Brain microvascular endothelial cell (primary cell): ENCODE measurements around the gene SMDT1.

Experiments used
- DNase-seq: peaks from one replicate; pipeline ENCODE4 v3.0.0-alpha.2; 2020
- H3K27ac ChIP-seq: fragments of 250-450 bp; sonication (Bioruptor Pico); 2 replicates; pipeline ENCODE4 v1.5.1; 2020; ENCODE audit warnings: mild to moderate bottlenecking, moderate library complexity
- H3K27me3 ChIP-seq: fragments of 250-450 bp; sonication (Bioruptor Pico); replicated peaks from 2 replicates; pipeline ENCODE4 v1.5.1; 2020; ENCODE audit warnings: mild to moderate bottlenecking
- H3K36me3 ChIP-seq: fragments of 250-450 bp; sonication (Bioruptor Pico); replicated peaks from 2 replicates; pipeline ENCODE4 v1.5.1; 2020; ENCODE audit warnings: mild to moderate bottlenecking
- H3K4me3 ChIP-seq: 2 replicates; pipeline ENCODE4 v1.5.1; 2011; ENCODE audit warnings: low read depth, mild to moderate bottlenecking, control low read depth, low read length, moderate library complexity
- CTCF ChIP-seq: IDR thresholded peaks from 2 replicates; pipeline ENCODE4 v1.5.1; 2011; ENCODE audit warnings: low read depth, mild to moderate bottlenecking, moderate library complexity, low read length, control low read depth, inconsistent platforms; ENCODE audit errors: missing control alignments
- in situ Hi-C: cut with HindIII; loops from 2 replicates; pipeline ENCODE4 v1.10.0; 2017; ENCODE audit warnings: low sequenced_read_pairs, low pct_ligation_motif_present

Gene SMDT1, protein sequence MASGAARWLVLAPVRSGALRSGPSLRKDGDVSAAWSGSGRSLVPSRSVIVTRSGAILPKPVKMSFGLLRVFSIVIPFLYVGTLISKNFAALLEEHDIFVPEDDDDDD

GRCh38 chr22:42079319-42080251 lies at the start of gene SMDT1:
Gene SMDT1 (plus strand): TSS chr22:42079700. CDS start chr22:42079769, 69 bp downstream.
- no peak for TF ChIP-seq CTCF
- H3K36me3 ChIP-seq = peaks cover 10% of the 10 kb centered on the region
- peak within 1 kb of the TSS; percentile 87 for H3K4me3 ChIP-seq
- no peaks in the 10 kb centered on the region for H3K27me3 ChIP-seq
- peak; percentile 97 for DNase-seq
- in situ Hi-C loops = no loop called here
- H3K27ac ChIP-seq = peak within 1 kb of the TSS; percentile 98

DNA sequence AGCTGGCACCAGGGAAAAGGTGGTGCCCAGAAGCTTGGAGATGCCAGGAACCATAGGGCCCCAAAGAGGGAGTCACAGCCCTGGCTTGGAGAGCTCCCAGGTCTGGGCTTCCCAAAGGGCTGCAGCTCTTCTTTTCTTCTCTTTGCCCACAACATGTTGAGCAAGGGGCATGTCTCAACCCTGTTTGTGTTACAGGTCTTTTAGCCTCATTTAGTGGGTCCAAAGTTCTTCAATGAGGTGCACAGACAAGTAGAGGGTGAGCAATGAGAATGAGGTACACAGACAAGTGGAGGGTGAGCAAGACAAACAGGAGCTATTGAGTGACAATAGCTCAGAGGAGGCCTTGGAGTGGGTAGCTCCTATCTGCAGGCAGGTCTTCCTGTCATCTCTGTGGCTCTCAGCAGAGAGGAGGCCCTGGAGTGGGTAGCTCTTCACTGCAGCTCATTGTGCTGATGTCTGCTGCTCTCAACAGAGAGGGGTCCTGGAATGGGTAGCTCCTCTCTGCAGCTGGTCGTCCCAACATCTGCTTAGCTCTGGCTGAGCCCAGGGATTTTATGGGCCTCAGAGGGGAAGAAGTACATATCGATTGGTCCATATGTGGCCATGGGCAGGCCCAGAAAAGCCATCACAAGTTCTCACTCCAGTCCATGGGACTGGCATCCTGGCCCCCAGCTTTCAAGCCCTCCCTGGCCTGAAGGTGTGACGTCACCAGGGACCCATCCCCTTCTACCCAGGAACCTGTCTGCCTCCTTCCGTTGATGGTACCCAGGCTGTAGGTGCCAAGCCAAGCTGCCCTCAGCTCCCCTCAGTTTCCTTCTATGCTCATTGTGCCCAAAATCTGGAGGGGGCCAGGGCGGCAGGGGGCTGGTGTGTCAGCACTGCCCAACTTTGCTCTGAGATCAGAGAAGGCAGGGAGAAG lies 46.0 kb upstream of the SMDT1 start:
- no peak overlapping the region for H3K27ac ChIP-seq
- in situ Hi-C loops = no loop called here
- H3K36me3 ChIP-seq = no peaks in the 10 kb centered on the region
- DNase-seq = no peak
- no peak for TF ChIP-seq CTCF
- H3K4me3 ChIP-seq = no peak overlapping the region
- no peaks in the 10 kb centered on the region for H3K27me3 ChIP-seq

DNA sequence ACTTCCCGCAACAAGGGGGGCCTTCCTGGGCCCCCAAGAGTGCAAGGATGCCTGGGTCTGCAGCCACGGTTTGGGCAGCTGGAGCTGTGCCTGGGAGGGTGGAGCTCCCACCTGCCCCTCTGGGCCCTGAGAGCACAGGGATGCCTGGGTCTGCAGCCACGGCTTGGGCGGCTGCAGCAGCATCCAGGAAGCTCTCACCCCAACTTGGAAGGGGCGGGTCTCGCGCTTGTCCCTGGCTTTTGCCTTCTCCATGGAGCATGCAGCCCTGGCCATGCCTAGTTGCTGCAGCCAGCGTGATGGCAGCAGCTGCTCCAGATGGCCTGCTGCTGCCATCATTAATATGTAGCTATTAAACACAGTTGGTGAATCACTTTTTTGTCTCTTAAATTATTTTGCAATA lies 44.2 kb upstream of the SMDT1 start:
- in situ Hi-C loops = no loop called here
- H3K4me3 ChIP-seq = no peak overlapping the region
- no peak overlapping the region for H3K27ac ChIP-seq
- no peaks in the 10 kb centered on the region for H3K36me3 ChIP-seq
- no peak for DNase-seq
- H3K27me3 ChIP-seq = no peaks in the 10 kb centered on the region
- no peak for TF ChIP-seq CTCF

GRCh38 chr22:42039271-42039670 lies 40.2 kb upstream of the SMDT1 start:
- no peaks in the 10 kb centered on the region for H3K36me3 ChIP-seq
- H3K27ac ChIP-seq = no peak overlapping the region
- H3K27me3 ChIP-seq = no peaks in the 10 kb centered on the region
- no peak for DNase-seq
- no peak overlapping the region for H3K4me3 ChIP-seq
- no peak for TF ChIP-seq CTCF
- in situ Hi-C loops = no loop called here

GRCh38 chr22:42041784-42042183 lies 37.7 kb upstream of the SMDT1 start:
- Histone ChIP-seq H3K27ac (no peak overlapping the region), H3K4me3 (no peak overlapping the region), H3K36me3 (no peaks in the 10 kb centered on the region), H3K27me3 (no peaks in the 10 kb centered on the region)
- in situ Hi-C loops = no loop called here
- DNase-seq = no peak
- TF ChIP-seq CTCF = no peak
